HepG2 (cell line): ENCODE measurements around the gene MEGF6. TPM values are rescaled to one million over a fixed set of nuclear protein-coding genes. Genes with fewer than 3 reads are reported as not detected.
A peak's percentile ranks its signal among the peaks of the same experiment; 100 is the strongest.

Source experiments
- CREB3 ChIP-seq: sonication (generic); formaldehyde crosslinking; IDR thresholded peaks from 2 replicates; pipeline ENCODE4 v1.5.0; 2020; ENCODE audit warnings: missing genetic modification reagents
- MYPOP ChIP-seq: sonication (generic); formaldehyde crosslinking; IDR thresholded peaks from 2 replicates; pipeline ENCODE4 v1.8.1; 2023; ENCODE audit warnings: mild to moderate bottlenecking, moderate library complexity, missing genetic modification reagents
- SP5 ChIP-seq: IDR thresholded peaks from 2 replicates; pipeline ENCODE4 v1.6.1; 2016; ENCODE audit warnings: low read depth, borderline replicate concordance
- TFDP1 ChIP-seq: IDR thresholded peaks from 2 replicates; pipeline ENCODE4 v1.6.1; 2016; ENCODE audit warnings: missing compliant biosample characterization, missing genetic modification reagents, borderline replicate concordance
- UBTF ChIP-seq: sonication (generic); formaldehyde crosslinking; IDR thresholded peaks from 2 replicates; pipeline ENCODE4 v1.4.0; 2020; ENCODE audit warnings: mild to moderate bottlenecking, missing genetic modification reagents
- ZNF646 ChIP-seq: sonication (generic); formaldehyde crosslinking; IDR thresholded peaks from 2 replicates; pipeline ENCODE4 v1.9.0; 2021; ENCODE audit warnings: mild to moderate bottlenecking, missing genetic modification reagents
- ZNF687 ChIP-seq: sonication (generic); formaldehyde crosslinking; IDR thresholded peaks from 2 replicates; pipeline ENCODE4 v1.5.1; 2020; ENCODE audit warnings: mild to moderate bottlenecking, missing genetic modification reagents, moderate library complexity
- ZNF777 ChIP-seq: sonication (generic); formaldehyde crosslinking; IDR thresholded peaks from 2 replicates; pipeline ENCODE4 v1.4.0; 2020; ENCODE audit warnings: missing genetic modification reagents
- ZSCAN21 ChIP-seq: sonication (generic); formaldehyde crosslinking; IDR thresholded peaks from 2 replicates; pipeline ENCODE4 v1.8.0; 2022; ENCODE audit warnings: mild to moderate bottlenecking, missing genetic modification reagents, moderate library complexity, borderline replicate concordance
- polyA plus RNA-seq, 8 experiments: library from polyadenylated mRNA; depleted of rRNA in 3 of 8; stranded (reverse) in 7 of 8; unstranded in 1 of 8; fragments of >200 nt; fragmentation: Illumina TruSeq in 4 of 8; extraction: Trizol in 4 of 8; gene quantifications; 2 replicates each; pipeline versions ENCODE4 v1.2.1 to v1.2.3, GENCODE V29; 2011 to 2016; ENCODE audit warnings: low read depth in 4 of 8, missing spikeins in 1 of 8, mixed read lengths in 1 of 8; ENCODE audit not compliant: insufficient read depth in 1 of 8
- total RNA-seq, 5 experiments: library from RNA; depleted of rRNA; stranded (reverse); fragments of >200 nt; fragmentation: Illumina TruSeq; extraction: Trizol; gene quantifications; 2 replicates each; pipeline ENCODE4 v1.2.3, GENCODE V29; 2016; ENCODE audit warnings: low read depth in 1 of 5

MEGF6 gene
- total and polyA plus RNA-seq, 2 of the 13 experiments (the other 11 are each of a cell fraction or from before 2014, with no cell fraction given), result 1.9 TPM

- TF ChIP-seq ZNF646 (CRISPR knock-in tag) (no peak), CREB3 (CRISPR knock-in tag) (no peak), ZNF687 (CRISPR knock-in tag) (peak; percentile 32; the same call in 1 of the 2 replicates), MYPOP (CRISPR knock-in tag) (peak; percentile 78; the same call in 1 of the 2 replicates), UBTF (CRISPR knock-in tag) (no peak), ZSCAN21 (CRISPR knock-in tag) (no peak), TFDP1 (CRISPR knock-in tag) (peak; percentile 66; the same call in 1 of the 2 replicates), ZNF777 (CRISPR knock-in tag) (peak; percentile 78; the same call in 1 of the 2 replicates), SP5 (CRISPR knock-in tag) (0 out of 2 replicates have a peak, but pooled peaks have one; percentile 37)
Observed at GRCh38 chr1:3651930-3652547, 40.7 kb upstream of the MEGF6 start, which contains the start of gene TP73 (continued).
